Bronchial smooth muscle cell (primary cell): Measurements from ENCODE around the gene RAB33B. TPM values are rescaled to one million over a fixed set of nuclear protein-coding genes. Genes with fewer than 3 reads are reported as not detected.

Experiments used
- total RNA-seq: library from RNA; depleted of rRNA; stranded (reverse); fragments of >200 nt; gene quantifications from 2 replicates; pipeline ENCODE4 v1.2.1, GENCODE V29; 2014

Gene RAB33B
- 8.7 and 8.8 TPM in 2 replicates for total RNA-seq

GRCh38 chr4:139454111-139455045 is at the start of gene RAB33B:
RAB33B (plus strand) TSS chr4:139454121; CDS start chr4:139454196, 75 bp downstream.

Other genes with a start within 250 kb of the RAB33B start
- gene MGARP, start 173.9 kb upstream of the RAB33B start, total RNA-seq: 4.0 and 10.1 TPM in 2 replicates
- gene NAA15, start 152.6 kb upstream of the RAB33B start, total RNA-seq: 12.5 and 18.0 TPM in 2 replicates
- 41.7 and 52.3 TPM in 2 replicates for gene NDUFC1, start 151.6 kb upstream of the RAB33B start, total RNA-seq
- 48.4 and 85.6 TPM in 2 replicates for gene SETD7, start 102.1 kb downstream of the RAB33B start, total RNA-seq
- 1.2 and 5.8 TPM in 2 replicates for gene MGST2, start 211.7 kb downstream of the RAB33B start, total RNA-seq